ENCODE measurements around the gene PFKP.

Gene PFKP

DNA sequence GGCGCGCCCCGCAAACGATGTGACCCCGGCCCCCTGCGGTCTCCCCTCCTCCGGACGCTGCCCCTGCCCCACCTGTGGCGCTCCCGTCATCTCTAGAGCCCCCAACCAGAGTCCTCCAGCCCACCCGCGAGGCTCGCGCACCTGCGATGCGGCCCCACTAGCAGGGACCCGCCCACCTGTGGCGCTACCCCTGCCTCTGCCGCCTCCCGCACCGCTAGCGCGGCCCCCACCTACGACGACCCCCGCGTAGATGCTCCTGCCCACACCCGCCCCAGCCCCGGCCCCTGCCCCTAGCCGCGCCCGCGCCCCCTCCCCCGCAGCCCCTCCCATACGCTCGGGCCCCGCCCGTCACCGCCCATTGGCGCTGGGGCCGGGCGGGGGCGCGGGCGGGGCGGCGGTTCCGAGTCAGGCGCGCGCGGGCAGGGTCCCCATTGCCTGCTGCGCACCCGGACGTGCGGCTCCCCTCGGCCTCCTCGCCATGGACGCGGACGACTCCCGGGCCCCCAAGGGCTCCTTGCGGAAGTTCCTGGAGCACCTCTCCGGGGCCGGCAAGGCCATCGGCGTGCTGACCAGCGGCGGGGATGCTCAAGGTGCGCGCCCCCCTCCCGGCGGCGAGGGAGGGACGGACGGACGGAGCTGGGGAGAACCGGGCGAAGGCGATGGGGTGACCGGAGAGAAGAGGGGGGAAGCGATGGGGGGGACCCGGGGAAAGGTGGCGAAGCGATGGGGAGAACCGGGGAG, at the start of gene PFKP:
Gene PFKP (plus strand): TSS at position 431 of the 741 bp plus-strand sequence. CDS start 48 bp downstream, at position 479.
- no peak for DNase-seq (ENCODE audit: low spot score)

DNA sequence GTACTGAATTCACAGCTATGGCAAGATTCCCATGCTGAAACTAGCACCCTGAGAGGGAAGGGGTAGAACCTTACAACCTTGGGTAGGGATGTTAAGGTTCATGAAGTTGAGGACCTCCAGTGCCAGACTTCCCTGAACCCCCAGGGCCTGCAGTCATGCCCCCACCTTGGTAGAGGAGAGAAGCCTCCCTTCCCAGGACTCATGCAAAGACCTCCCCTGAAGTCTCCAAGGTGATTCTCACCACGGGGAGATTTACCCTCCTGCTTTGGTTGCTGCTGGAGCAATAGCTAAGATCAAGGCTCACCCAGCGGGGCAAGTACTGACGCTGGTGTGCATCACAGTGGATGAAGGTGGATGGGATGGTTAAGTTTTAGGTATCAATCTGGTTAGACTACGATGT, 49.1 kb upstream of the PFKP start:
- no peak for DNase-seq (ENCODE audit: low spot score)

DNA sequence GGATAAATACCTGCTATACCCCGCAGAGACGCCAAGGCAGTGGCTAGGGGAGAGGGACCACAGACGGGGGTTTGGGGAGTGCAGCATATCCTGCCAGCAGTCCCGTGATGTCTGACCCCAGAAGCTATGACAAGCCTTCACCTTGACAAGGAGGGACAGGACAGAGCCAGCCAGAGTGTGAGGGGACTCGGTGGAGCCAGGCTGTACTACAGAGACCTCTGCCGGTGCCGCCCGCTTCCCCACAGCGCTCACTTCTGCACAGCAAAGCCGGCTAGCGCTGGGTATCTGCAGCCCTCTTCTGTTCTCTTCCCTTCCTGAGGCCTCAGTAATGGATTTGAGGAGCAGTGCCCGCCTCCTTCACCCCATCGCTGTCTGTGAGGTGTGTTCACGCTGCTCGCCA, 47.0 kb upstream of the PFKP start:
- no peak for DNase-seq (ENCODE audit: low spot score)

DNA sequence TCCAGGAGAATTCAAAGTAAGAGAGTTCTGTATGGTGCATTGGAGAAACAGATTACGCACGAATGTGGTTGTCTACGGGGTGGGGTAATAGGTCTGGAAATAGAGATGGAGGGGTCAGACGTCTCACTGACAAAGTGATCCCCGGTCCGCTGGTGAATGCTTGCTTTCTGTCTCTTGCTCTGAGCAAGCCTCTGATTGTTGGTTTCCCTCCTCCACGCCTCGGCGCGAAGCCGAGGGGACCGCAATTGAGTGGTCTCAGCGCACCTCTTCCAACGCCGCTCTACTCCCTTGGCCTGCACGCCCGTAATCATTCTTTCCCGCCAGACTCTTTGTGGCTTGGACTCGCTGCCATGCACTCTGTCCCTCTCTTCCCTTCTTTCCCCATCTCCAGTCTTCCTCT, 46.5 kb upstream of the PFKP start:
- no peak for DNase-seq (ENCODE audit: low spot score)

DNA sequence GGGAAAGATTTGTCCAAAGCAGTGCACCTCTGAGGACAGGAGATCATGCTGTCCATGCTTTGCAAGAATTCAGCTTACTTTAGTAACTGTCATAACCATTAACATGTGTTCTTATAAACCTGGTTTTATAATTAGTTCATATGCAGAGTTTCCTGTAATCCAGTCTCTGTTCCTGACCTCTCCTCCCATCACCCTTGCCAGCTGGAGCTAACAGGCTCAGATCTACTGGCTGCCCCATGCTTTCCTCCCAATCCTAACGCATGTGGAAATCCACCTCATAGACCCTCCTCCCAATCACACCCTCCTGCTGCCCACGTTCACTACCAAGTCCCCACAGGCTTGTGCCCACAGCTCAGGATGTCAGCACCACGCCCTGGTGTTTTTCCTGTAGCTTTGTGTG, 45.3 kb upstream of the PFKP start:
- no peak for DNase-seq (ENCODE audit: low spot score)

DNA sequence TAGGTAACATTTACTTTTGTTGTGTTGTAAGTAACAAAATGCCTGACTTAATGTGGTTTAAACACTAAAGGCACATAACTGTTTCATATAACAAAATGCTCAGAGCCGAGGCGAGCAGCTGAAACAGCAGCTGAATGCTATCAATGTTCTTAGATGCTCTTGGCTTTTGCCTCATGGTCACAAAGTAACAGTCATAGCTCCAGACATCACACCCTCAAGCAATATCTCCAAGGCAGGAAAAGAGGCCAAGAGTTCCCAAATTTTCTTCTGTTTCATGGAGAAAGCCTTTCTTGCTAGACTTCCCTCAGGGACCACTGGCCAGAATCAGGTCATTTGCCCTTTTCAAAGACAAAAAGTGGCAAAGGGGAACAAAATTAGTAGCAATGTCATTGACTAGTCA, 43.5 kb upstream of the PFKP start:
- DNase-seq (ENCODE audit: low spot score): no peak

DNA sequence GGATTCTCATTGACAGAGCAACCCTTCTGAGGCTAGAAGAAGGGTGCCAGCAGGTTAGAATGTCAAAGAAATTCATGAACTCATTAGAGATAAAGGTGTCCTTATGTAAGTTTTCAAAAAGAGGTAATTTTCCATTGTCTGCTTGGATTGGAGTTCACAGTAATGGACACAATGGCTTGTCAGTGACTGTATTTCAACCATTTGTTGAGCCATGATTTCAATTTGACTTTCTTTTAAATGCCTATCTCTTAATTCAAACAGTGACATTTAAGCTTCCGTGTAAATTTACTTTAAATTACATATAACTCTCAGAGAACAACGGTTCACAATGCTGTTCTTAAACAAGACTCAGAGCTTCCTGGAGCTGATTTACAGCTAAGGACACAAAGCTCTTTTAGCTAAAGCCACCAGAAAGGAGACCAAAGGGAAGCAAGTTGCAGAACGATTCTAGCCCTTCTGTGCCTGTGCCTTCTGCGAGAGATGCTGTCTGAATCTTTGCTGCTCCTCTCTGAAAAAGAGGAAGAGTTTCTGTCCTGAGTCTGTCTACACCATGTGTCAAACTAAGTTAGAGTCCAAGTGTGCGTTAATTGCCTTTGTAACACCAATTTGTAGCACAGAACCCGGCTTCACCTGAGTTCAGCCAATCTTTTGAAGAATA, 42.2 kb upstream of the PFKP start:
- peak; percentile 54 for DNase-seq (ENCODE audit: low spot score)

DNA sequence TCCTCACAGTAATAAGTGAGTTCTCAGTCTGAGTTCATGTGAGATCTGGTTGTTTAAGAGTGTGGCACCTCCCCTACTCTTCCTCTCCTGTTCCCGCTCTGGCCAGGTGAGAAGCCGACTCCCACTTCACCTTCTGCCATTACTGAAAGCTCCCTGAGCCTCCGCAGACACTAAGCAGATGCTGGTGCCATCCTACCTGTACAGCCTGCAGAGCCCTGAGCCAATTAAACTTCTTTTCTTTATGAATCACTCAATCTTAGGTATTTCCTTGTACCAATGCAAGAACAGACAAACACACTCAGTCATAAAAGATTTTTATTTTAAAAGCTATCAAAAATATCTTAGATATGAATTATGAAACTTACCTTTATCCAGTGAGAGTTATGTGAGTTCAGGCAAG, 39.5 kb upstream of the PFKP start:
- DNase-seq (ENCODE audit: low spot score): no peak

DNA sequence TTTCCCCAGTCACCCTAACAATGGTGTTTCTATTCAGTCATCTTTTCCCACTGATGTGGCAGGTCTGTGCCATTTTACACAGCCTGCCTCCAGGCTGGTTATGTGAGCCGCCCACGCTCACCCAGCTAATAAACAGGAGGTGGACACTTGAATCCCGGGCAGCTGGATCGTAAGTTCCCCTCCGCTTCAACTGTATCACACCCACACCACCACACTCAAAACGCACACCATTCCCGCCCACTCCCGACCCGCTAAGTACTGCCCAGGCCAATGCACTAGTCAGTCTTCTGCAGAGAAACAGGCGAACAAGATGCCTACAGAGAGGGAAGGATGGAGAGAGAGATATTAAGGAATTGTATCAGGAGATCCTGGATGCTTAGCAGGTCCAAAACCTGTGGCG, 38.9 kb upstream of the PFKP start:
- DNase-seq (ENCODE audit: low spot score): no peak

DNA sequence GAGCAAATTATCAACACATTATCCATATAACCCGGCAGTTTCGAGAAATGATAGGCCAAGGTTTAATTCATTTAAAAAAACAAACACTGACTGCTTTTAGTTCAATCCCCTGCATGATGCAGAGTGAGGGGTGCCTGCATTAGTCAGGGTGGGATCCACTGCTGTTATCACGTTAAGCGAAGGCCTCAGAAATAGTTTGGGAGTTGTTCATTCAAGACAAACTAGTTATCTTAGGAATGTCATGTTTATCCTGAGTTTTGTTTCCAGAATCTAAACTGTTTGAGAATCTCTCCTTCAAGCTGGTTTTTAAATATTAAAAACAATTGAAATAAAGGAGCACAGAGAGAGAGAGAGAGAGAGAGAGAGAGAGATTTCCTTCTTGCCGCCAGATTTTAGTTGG, 36.6 kb upstream of the PFKP start:
- no peak for DNase-seq (ENCODE audit: low spot score)

DNA sequence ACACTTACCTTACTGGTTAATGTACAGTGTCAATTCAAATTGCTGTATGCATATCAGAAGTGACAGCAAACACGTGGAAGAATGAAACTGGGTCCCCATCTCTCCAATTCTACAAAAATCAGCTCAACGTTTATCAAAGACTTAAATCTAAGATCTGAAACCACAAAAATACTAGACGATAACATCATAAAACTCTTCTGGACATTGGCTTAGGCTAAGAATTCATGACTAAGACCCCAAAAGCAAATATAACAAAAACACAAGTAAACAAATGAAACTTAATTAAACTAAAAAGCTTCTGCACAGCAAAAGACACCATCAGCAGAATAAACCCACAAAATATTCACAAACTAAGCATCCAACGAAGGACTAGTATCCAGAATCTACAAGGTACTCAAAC, 35.9 kb upstream of the PFKP start:
- no peak for DNase-seq (ENCODE audit: low spot score)

DNA sequence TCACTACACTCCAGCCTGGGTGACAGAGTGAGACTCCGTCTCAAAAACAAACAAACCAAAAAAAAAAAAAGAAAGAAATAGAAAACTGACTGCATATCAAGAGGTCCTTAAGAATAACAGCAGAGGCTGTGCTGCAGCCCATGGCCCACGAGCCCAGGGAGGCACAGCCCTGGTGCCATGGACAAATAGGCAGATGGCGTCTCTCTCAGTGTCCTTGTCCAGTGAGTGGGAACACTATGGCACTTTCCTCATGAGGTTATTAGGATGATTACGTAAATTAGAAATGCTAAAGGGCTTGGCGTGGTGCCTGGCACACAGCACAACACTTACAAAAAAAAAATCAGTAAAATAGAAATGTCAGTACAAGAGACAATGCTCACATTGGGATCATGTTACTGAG, 33.4 kb upstream of the PFKP start:
- DNase-seq (ENCODE audit: low spot score): no peak

DNA sequence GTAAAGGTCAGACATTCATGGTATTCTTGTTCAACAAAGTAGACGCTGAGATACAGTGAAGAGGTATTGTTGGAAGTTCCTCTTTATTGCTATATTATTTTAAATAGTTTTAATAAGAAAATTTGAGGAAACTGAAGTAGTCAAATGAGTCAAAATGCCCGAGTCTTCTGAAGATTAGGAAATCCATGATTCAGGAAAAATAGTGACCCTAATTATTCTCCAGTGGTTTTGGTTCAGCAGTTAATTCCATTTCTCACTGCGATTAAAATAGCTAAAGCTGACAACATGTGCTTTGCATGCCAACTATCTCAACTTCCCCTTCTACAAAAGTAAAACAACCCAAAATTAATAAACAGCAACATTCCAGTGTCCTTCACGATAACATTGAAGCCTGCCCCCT, 32.7 kb upstream of the PFKP start:
- no peak for DNase-seq (ENCODE audit: low spot score)

DNA sequence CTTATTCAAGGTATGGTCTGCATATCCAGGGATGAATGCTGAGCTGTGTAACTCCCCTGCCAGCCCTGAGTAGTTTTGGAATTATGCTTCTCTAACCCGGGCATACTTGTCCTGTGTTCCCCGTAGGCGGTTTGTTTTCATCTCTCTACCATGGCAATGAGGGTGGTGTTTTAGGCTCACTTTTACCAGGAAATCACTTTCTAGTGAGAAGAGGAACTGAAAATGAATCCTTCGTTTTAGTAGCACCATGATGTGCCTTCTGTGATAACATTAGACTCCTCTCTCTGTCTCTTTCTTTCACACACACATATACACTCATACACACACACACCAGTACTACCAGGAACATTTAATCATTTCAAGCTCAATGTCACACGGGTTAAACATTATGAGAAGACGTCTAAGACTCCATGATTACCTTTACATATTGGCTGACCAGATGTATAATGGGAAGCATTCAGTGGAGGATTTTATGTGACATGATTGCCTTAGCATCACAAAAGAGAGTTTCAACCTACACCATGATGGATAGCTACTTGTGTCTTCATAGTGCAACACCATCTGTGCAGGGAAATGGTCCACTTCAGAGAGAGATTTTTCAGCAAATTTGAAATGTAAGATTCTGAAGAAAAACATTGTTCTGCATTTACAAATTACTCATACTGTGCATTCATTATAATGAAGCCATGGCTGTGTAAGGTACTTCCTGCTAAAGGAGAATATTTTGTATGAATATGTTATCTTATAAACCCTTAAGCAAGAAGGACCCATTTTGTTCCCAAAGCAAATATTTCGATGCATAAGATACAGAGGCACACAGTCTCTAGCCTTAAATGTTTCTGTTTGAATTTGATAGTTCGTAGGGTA, 31.0 kb upstream of the PFKP start:
- DNase-seq (ENCODE audit: low spot score): peak; percentile 74

DNA sequence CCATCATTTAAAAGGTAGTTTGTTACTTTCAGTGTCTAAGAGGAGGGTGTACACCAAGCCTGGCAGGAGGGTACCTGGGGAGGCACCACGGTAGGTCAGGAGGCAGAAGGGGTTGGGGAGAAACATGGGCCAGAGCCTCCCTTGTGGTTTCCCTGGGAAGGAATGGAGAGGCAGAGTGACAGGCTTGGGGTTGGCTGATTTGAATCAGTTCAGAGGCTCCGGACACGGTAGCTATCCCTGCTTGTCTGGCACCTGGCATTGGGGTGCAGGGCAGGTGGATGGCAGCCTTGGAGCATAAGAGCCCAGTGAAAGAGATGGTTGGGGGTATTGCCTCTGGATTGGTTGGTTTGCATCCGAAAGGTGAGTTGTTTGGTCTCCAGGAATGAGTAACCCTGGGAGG, 30.2 kb upstream of the PFKP start:
- no peak for DNase-seq (ENCODE audit: low spot score)

DNA sequence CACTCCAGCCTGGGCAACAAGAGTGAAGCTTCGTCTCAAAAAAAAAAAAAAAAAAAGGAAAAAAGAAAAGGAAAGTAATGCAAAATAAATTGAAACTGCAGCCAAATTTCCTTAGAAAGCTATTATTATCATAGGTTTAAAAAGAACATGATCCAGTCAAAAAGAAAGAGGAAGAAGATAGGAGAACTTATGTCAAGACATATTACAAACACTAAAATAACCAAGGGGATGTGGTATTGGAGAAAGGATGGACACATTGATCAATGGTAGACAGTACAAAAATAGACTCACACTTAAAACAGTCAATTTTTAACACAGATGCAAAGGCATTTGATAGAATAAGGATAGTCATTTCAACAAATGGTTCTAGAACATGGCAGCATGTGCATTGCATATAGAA, 27.3 kb upstream of the PFKP start:
- DNase-seq (ENCODE audit: low spot score): peak; percentile 77

DNA sequence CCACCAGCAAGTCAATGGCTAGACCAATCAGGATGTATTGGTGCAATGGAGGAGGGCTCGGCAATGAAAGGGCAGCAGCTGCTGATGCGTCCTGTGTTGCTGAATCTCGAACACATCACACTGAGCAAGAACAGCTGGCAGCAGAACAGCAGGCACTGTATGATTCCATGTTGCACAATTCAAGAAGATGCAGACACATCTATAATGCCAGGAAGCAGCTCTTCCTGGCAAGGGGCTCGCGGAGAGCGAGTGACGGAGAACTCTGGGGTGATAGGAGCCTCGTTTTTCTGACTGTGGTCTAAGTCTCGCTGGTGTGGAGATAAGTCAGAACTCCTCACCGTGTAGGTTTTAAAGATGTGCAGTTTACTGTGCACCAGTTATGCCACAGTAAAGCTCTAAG, 24.8 kb upstream of the PFKP start:
- peak; percentile 40 for DNase-seq (ENCODE audit: low spot score)

DNA sequence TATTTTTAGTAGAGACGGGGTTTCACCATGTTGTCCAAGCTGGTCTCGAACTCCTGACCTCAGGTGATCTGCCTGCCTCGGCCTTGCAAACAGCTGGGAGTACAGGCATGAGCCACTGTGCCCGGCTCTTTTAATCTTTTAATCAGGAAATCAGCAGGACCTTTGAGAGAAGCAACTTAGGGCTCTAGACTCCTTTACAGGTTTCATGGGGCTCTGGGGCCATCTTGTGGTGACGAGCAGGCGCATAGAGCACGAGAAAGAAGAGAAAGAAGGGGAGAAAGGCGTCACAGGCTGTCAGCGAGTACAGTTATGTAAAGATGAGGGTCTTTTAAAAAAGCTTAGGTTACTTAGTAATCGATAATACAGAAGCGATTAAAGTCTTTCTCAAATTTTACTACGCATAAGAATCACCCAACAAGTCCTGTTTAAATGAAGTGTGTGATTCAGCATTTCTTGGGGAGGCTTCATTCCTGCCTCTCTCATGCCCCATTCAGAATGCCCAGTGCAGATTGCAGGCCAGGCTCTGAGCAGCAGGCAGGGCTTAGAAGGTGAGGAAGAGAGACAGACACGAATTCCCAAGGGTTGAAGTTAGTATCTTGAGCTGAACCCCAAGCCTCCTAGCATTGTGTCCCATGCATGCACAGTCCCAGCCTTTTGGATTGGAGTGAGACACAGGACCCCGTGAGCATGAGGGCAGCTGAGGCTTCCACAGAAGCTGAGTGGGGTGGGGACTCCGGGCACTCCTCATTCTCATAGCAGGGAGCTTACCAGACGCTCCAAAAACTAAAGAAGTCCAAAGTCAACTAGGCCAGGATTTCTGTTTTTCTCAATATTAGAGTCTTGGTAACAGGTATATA, 23.6 kb upstream of the PFKP start:
- peak; percentile 88 for DNase-seq (ENCODE audit: low spot score)

DNA sequence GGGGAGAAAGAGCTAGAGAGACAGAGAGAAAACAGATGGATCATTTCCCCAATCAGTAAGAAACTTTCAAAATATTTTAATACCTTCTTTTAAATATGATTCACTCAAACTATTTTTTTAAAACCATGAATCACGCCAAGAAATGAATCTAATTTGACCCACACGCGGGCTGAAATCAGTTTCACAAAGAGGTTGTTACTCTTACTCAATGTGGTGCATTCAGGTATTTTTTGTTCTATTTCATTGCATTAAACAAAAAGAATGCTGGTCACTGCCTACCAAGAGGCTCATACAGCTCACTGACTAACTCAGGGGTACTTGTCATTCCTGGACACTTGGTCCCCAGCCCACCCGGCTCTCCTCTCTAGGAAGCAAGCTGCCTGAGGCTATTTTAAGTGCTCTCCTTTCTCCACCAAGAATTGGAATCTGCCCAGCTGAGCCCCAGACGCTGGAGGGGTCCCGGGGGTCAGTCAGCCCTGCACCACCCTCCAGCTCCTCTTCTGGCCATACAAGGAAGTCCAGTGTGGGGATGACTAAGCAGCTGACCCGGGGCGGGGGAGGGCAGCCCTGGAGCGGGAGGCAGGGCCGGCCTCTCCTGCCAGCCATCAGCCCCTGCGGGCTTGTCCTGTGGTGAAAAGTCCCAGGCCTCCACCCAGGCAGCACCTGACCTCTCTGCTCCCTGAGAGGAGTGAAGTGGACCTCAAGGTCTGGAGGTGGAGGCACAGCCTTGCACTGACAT, 21.7 kb upstream of the PFKP start:
- DNase-seq (ENCODE audit: low spot score): peak; percentile 34

DNA sequence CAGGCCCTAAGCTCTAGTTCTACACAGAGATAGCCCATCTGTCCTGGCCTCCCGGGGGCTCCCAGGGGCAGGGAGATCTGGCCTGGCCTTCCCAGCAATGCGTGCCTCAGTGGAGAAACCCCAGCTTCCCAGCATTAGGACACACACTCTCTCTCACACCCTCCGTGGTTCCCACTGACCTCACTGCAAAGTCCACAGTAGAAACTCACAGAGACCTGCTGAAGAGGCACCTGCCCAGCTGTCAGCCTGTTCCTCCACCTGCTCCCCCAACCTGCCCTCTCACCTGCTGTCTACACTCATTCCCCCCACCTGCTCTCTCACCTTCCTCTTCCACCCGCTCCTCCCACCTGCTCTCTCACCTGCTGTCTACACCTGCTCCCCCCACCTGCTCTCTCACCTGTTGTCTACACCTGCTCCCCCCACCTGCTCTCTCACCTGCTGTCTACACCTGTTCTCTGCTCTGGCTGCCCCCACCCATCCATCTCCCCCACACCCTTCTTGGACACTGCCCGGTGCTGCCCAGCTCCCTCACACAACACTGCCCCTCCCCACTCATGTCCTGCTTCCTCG, 21.1 kb upstream of the PFKP start:
- no peak for DNase-seq (ENCODE audit: low spot score)

DNA sequence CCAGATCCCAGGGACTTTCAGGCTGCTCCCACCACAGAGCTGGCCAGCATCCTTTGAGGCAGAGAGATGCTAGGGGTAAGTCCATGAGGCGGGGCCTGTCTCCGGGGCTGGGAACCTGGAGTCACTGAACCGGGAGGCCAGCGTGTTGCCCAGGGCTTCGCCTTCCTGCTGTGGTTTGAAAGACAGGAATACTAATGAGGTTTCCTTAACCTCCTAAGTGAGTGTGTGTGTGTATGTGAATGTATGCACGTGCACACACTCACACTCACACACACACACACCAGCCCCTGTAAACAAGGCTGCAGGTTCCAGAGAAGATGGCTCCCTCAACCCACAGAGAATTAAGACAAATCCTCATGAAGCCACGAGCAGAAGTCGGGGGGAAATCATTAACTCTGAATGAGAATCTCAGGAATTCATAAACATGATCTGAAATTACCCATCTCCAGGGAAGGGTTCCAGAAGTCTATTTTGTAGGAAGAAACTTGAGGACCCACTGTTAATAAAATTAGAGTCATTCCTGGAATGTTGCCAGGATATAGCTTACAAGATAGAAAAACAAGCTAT, 20.3 kb upstream of the PFKP start:
- DNase-seq (ENCODE audit: low spot score): no peak
